SU-DHL-6 (cell line): Measurements from ENCODE around the gene SH3TC2.

Experiments used
- EZH2phosphoT487 ChIP-seq: fragments of 200-600 bp; sonication (generic), shearing (Covaris generic); conservative IDR thresholded peaks from 2 replicates; pipeline ENCODE4 v1.6.1; 2018; ENCODE audit warnings: mild to moderate bottlenecking, antibody characterized with exemption, low read length, moderate library complexity, mixed read lengths
- TF ChIP-seq, protein P1 (sequence below): fragments of 200-600 bp; sonication (generic); IDR thresholded peaks from one replicate; pipeline ENCODE4 v1.5.1; 2017; ENCODE audit warnings: antibody characterized with exemption, mild to moderate bottlenecking, low read length, moderate library complexity; ENCODE audit not compliant: insufficient read depth, poor library complexity, severe bottlenecking

DNA sequence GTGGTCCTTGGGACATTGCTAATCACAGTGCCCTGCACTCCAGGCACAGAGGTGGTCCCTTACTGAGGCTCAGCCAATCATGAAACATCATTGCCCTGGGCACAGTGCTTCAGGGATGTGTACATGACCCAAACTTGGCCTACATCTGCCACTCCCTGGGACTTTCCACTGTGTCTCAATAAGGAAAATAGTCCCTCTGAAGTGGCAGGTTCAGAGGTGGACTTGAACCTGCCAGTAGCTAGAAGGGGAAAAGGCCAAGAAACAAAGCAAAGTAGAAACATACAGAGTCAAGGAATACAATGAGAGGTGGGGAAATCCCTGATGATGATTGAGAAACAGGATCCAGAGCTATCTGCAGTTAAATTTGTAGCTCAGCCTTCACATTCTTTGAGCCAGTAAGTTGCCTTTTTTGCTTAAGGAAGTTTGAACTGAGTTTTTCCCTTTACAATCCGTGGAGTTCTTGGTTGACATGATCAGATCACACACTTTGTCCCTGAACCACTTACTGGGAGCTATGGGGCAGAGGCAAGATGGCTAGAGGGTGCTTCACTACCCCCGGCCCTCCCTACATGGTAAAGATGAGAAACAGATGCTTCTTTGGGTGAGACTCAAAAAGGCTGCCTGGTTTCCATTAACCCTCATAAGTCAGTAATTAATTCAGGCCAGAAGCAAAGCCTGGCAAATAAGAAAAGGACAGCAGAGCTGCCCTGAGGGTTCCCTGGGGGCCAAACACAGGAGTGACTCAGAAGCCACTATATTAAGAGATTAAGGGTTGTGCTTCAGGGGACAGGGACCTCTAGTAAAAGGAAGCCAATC, 57.6 kb downstream of the SH3TC2 start:
- TF ChIP-seq, protein P1, sequence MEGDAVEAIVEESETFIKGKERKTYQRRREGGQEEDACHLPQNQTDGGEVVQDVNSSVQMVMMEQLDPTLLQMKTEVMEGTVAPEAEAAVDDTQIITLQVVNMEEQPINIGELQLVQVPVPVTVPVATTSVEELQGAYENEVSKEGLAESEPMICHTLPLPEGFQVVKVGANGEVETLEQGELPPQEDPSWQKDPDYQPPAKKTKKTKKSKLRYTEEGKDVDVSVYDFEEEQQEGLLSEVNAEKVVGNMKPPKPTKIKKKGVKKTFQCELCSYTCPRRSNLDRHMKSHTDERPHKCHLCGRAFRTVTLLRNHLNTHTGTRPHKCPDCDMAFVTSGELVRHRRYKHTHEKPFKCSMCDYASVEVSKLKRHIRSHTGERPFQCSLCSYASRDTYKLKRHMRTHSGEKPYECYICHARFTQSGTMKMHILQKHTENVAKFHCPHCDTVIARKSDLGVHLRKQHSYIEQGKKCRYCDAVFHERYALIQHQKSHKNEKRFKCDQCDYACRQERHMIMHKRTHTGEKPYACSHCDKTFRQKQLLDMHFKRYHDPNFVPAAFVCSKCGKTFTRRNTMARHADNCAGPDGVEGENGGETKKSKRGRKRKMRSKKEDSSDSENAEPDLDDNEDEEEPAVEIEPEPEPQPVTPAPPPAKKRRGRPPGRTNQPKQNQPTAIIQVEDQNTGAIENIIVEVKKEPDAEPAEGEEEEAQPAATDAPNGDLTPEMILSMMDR: no peak
- TF ChIP-seq EZH2phosphoT487: no peak
